NCI-H446 (cell line): ENCODE data around the gene RSPH6A.
"Not testable (repeated sequence)": the region's sequence is repeated elsewhere in the genome, so short reads cannot be mapped to it uniquely, and the experiment has no call there.

ENCODE experiments used
- DNase-seq, 2 experiments: peaks; one replicate each; lab custom pipeline; 2025; lab: John Stamatoyannopoulos, UW

RSPH6A gene

GRCh38 chr19:45764945-45765701, 50.0 kb downstream of the RSPH6A start:
- no peak for DNase-seq

- DNase-seq = no peak
Observed at GRCh38 chr19:45764475-45764874, 50.6 kb downstream of the RSPH6A start.

GRCh38 chr19:45763691-45764294, 51.3 kb downstream of the RSPH6A start:
- DNase-seq = no peak

- no peak for DNase-seq
Observed at GRCh38 chr19:45762870-45763631, 52.1 kb downstream of the RSPH6A start.

- DNase-seq = no peak
Observed at GRCh38 chr19:45761714-45762113, 53.4 kb downstream of the RSPH6A start.

GRCh38 chr19:45758921-45759320, 56.2 kb downstream of the RSPH6A start:
- no peak for DNase-seq

- no peak for DNase-seq
Observed at GRCh38 chr19:45757695-45758094, 57.4 kb downstream of the RSPH6A start.

GRCh38 chr19:45754323-45754722, 60.8 kb downstream of the RSPH6A start:
- DNase-seq = no peak

GRCh38 chr19:45753548-45753947, 61.6 kb downstream of the RSPH6A start:
- no peak for DNase-seq

- DNase-seq = no peak
Observed at GRCh38 chr19:45752639-45753038, 62.5 kb downstream of the RSPH6A start.

GRCh38 chr19:45751483-45751882, 63.6 kb downstream of the RSPH6A start:
- DNase-seq = not testable (repeated sequence)

- DNase-seq = no peak
Observed at GRCh38 chr19:45747513-45747912, 67.6 kb downstream of the RSPH6A start.

- no peak for DNase-seq
Observed at GRCh38 chr19:45746866-45747265, 68.2 kb downstream of the RSPH6A start.
